GM13977 (cell line): ENCODE data around the gene AKAP6.
"Not testable (repeated sequence)": the region's sequence is repeated elsewhere in the genome, so short reads cannot be mapped to it uniquely, and the experiment has no call there.

ENCODE experiments used
- DNase-seq: peaks from one replicate; pipeline ENCODE4 v3.0.0; 2012; ENCODE audit warnings: low spot score
- in situ Hi-C: fragments of 300-500 bp; cut with MboI; formaldehyde crosslinking; loops from one replicate; pipeline ENCODE4 v1.12.0; 2022; ENCODE audit warnings: low sequenced_read_pairs, low pct_unique_long_range_greater_than_20kb, mixed read lengths, inconsistent platforms; ENCODE audit not compliant: unreplicated experiment
- TF ChIP-seq, protein P1 (sequence below): IDR thresholded peaks from 2 replicates; pipeline ENCODE4 v1.5.1; 2012; ENCODE audit warnings: mild to moderate bottlenecking, control low read depth; ENCODE audit not compliant: insufficient read depth; ENCODE audit errors: extremely low read depth, missing control alignments

AKAP6 gene

DNA sequence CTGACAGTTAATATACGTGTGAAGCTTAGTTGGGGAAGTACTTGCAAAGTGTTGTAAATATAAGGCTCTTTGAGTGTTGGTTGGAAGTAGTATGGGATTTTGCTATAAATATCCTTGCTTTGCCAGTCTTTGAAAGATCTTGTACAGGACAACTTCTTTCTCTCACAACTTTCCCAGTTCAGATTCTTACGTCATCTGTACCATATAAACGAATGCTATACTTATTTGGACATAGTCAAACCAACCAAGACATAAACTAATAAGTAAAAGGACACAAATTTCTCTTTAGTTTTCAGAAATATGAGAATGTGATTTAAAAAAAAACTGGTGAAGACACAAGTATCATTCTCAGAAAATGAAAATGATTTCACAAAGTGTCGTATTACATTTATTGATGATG lies 456.5 kb downstream of the AKAP6 start:
- in situ Hi-C loops = no loop called here
- DNase-seq = no peak
- TF ChIP-seq, protein P1, sequence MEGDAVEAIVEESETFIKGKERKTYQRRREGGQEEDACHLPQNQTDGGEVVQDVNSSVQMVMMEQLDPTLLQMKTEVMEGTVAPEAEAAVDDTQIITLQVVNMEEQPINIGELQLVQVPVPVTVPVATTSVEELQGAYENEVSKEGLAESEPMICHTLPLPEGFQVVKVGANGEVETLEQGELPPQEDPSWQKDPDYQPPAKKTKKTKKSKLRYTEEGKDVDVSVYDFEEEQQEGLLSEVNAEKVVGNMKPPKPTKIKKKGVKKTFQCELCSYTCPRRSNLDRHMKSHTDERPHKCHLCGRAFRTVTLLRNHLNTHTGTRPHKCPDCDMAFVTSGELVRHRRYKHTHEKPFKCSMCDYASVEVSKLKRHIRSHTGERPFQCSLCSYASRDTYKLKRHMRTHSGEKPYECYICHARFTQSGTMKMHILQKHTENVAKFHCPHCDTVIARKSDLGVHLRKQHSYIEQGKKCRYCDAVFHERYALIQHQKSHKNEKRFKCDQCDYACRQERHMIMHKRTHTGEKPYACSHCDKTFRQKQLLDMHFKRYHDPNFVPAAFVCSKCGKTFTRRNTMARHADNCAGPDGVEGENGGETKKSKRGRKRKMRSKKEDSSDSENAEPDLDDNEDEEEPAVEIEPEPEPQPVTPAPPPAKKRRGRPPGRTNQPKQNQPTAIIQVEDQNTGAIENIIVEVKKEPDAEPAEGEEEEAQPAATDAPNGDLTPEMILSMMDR = no peak

GRCh38 chr14:32786886-32787285 lies 457.8 kb downstream of the AKAP6 start:
- DNase-seq = no peak
- TF ChIP-seq, protein P1 = no peak
- in situ Hi-C loops = no loop called here

- in situ Hi-C loops, DNase-seq: not testable (repeated sequence)
Observed at GRCh38 chr14:32793033-32793432, 463.9 kb downstream of the AKAP6 start.

GRCh38 chr14:32800320-32800719 lies 471.2 kb downstream of the AKAP6 start:
- TF ChIP-seq, protein P1 = no peak
- no peak for DNase-seq
- in situ Hi-C loops = no loop called here

DNA sequence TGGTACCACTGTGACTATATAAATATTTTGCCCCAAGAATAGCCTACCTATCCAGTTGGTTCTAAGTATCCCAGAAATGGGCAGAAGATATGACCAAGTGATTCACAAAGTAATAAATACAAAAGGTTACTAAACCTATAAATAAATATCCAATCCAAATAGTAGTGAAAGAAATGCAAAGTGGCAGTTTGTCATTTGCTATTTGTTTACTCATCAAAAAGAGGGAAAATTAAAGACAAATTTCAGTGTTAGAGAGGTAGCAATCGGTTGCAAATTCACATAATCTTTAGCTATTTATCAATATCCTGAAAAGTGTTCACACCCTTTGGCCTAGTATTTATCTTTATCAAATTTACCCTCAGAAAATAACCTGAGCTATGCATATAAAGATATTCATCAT lies 473.2 kb downstream of the AKAP6 start:
- TF ChIP-seq, protein P1 = no peak
- in situ Hi-C loops = no loop called here
- no peak for DNase-seq

GRCh38 chr14:32805979-32806378 lies 476.9 kb downstream of the AKAP6 start:
- in situ Hi-C loops = no loop called here
- TF ChIP-seq, protein P1 = no peak
- no peak for DNase-seq

- TF ChIP-seq, protein P1 = no peak
- in situ Hi-C loops = no loop called here
- DNase-seq = no peak
Observed at GRCh38 chr14:32808644-32809043, 479.5 kb downstream of the AKAP6 start.
